MM.1S (cell line): ENCODE data around the gene CREB5.

ENCODE experiments used
- DNase-seq: peaks from one replicate; pipeline ENCODE4 v3.0.0-alpha.2; 2015
- H2AFZ ChIP-seq: fragments of 300-600 bp; sonication (generic); 2 replicates; pipeline ENCODE4 v1.6.0; 2016; ENCODE audit warnings: antibody characterized with exemption, low read length
- H3F3A ChIP-seq: fragments of 300-600 bp; sonication (generic); 2 replicates; pipeline ENCODE4 v1.6.1; 2016; ENCODE audit warnings: mild to moderate bottlenecking, antibody characterized with exemption, low read length, moderate library complexity, mixed read lengths; ENCODE audit not compliant: insufficient read depth
- H3K27ac ChIP-seq: fragments of 300-600 bp; sonication (generic); 2 replicates; pipeline ENCODE4 v1.5.1; 2016; ENCODE audit warnings: mild to moderate bottlenecking, low read length
- H3K27me3 ChIP-seq: fragments of 300-600 bp; sonication (generic); replicated peaks from 2 replicates; pipeline ENCODE4 v1.6.0; 2016; ENCODE audit warnings: low read length; ENCODE audit not compliant: insufficient read depth
- H3K36me3 ChIP-seq: fragments of 300-600 bp; sonication (generic); replicated peaks from 2 replicates; pipeline ENCODE4 v1.6.1; 2016; ENCODE audit warnings: mild to moderate bottlenecking, low read length, mixed read lengths; ENCODE audit not compliant: insufficient read depth
- H3K4me1 ChIP-seq: fragments of 300-600 bp; sonication (generic); 2 replicates; pipeline ENCODE4 v1.6.1; 2016; ENCODE audit warnings: low read length, mixed read lengths
- H3K4me2 ChIP-seq: fragments of 300-600 bp; sonication (generic); 2 replicates; pipeline ENCODE4 v1.6.0; 2016; ENCODE audit warnings: low read depth, low read length
- H3K4me3 ChIP-seq: fragments of 300-600 bp; sonication (generic); 2 replicates; pipeline ENCODE4 v1.5.1; 2016; ENCODE audit warnings: low read length, mixed read lengths
- H3K79me2 ChIP-seq: fragments of 300-600 bp; sonication (generic); 2 replicates; pipeline ENCODE4 v1.6.1; 2016; ENCODE audit warnings: mixed run types, low read length, mixed read lengths
- H3K9ac ChIP-seq: fragments of 300-600 bp; sonication (generic); 2 replicates; pipeline ENCODE4 v1.6.1; 2016; ENCODE audit warnings: low read length, mixed read lengths
- H3K9me2 ChIP-seq: fragments of 300-600 bp; sonication (generic); replicated peaks from 2 replicates; pipeline ENCODE4 v1.6.1; 2016; ENCODE audit warnings: mild to moderate bottlenecking, low read length, mixed read lengths; ENCODE audit not compliant: insufficient read depth
- H3K9me3 ChIP-seq: fragments of 300-600 bp; sonication (generic); replicated peaks from 2 replicates; pipeline ENCODE4 v1.6.1; 2016; ENCODE audit warnings: mild to moderate bottlenecking, low read length, mixed read lengths; ENCODE audit not compliant: insufficient read depth
- H4K20me1 ChIP-seq: fragments of 300-600 bp; sonication (generic); 2 replicates; pipeline ENCODE4 v1.6.1; 2016; ENCODE audit warnings: mild to moderate bottlenecking, low read length, moderate library complexity, mixed read lengths; ENCODE audit not compliant: insufficient read depth
- CTCF ChIP-seq: fragments of 300-600 bp; sonication (generic); IDR thresholded peaks from 2 replicates; pipeline ENCODE4 v1.5.1; 2016; ENCODE audit warnings: antibody characterized with exemption, low read length, mixed read lengths
- EZH2 ChIP-seq: fragments of 300-600 bp; sonication (generic); optimal IDR thresholded peaks from 2 replicates; pipeline ENCODE3; 2017; ENCODE audit warnings: low read depth, mild to moderate bottlenecking, antibody characterized with exemption, low read length, mixed read lengths
- EZH2phosphoT487 ChIP-seq: fragments of 300-600 bp; sonication (generic); IDR thresholded peaks from 2 replicates; pipeline ENCODE4 v1.6.1; 2018; ENCODE audit warnings: antibody characterized with exemption, low read length

Gene CREB5

GRCh38 chr7:28842769-28843295 lies 430.5 kb downstream of the CREB5 start:
- H3F3A ChIP-seq: no peaks in the 10 kb centered on the region

DNA sequence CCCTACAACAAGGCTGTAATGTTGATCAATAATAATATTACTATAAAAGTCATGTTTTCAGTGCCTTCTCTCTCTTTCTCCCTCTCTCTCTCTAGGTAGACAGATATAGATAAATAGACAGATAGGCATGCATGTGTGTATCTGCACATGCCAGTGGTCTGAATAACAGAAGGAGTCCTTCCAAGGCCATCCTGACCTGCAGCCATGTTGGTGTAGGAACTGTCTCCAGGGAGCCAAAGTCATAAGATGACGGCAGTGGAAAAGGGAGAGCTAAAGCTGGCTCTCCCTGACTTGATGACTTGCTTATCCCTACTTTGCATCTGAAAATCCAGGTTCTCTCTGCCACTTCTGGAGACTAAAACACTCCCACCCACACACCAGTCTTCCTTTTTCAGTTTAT lies 432.8 kb downstream of the CREB5 start:
- no peaks in the 10 kb centered on the region for H3K36me3 ChIP-seq
- no peak overlapping the region for H3K27ac ChIP-seq
- no peaks in the 10 kb centered on the region for H3K4me1 ChIP-seq
- no peak overlapping the region for H2AFZ ChIP-seq
- no peaks in the 10 kb centered on the region for H3F3A ChIP-seq
- H3K9me3 ChIP-seq: no peaks in the 10 kb centered on the region
- no peaks in the 10 kb centered on the region for H3K9me2 ChIP-seq
- no peaks in the 10 kb centered on the region for H3K27me3 ChIP-seq
- H3K4me3 ChIP-seq: no peak overlapping the region
- H3K9ac ChIP-seq: no peak overlapping the region
- no peaks in the 10 kb centered on the region for H4K20me1 ChIP-seq
- no peak overlapping the region for H3K4me2 ChIP-seq
- no peak for DNase-seq
- no peaks in the 10 kb centered on the region for H3K79me2 ChIP-seq
- TF ChIP-seq CTCF (no peak), EZH2 (no peak), EZH2phosphoT487 (no peak)

More at GRCh38 chr7:28842769-28843295, 430.5 kb downstream of the CREB5 start:
- H3K4me2 ChIP-seq: no peak overlapping the region
- no peaks in the 10 kb centered on the region for H3K9me2 ChIP-seq
- H2AFZ ChIP-seq: no peak overlapping the region
- no peaks in the 10 kb centered on the region for H3K27me3 ChIP-seq
- TF ChIP-seq EZH2 (no peak), EZH2phosphoT487 (no peak), CTCF (no peak)
- no peak overlapping the region for H3K27ac ChIP-seq
- H3K9me3 ChIP-seq: no peaks in the 10 kb centered on the region
- no peak for DNase-seq
- no peak overlapping the region for H3K4me3 ChIP-seq
- H3K36me3 ChIP-seq: no peaks in the 10 kb centered on the region
- H3K4me1 ChIP-seq: no peaks in the 10 kb centered on the region
- H3K9ac ChIP-seq: no peak overlapping the region
- H3K79me2 ChIP-seq: no peaks in the 10 kb centered on the region
- no peaks in the 10 kb centered on the region for H4K20me1 ChIP-seq

GRCh38 chr7:28847176-28847575 lies 434.9 kb downstream of the CREB5 start:
- H3K4me1 ChIP-seq: no peaks in the 10 kb centered on the region
- H3K4me2 ChIP-seq: no peak overlapping the region
- no peaks in the 10 kb centered on the region for H4K20me1 ChIP-seq
- no peaks in the 10 kb centered on the region for H3K79me2 ChIP-seq
- no peaks in the 10 kb centered on the region for H3K9me3 ChIP-seq
- no peaks in the 10 kb centered on the region for H3K36me3 ChIP-seq
- H3F3A ChIP-seq: no peaks in the 10 kb centered on the region
- no peak overlapping the region for H3K9ac ChIP-seq
- no peak overlapping the region for H3K4me3 ChIP-seq
- DNase-seq: no peak
- H3K9me2 ChIP-seq: no peaks in the 10 kb centered on the region
- no peak overlapping the region for H3K27ac ChIP-seq
- no peak for TF ChIP-seq CTCF
- TF ChIP-seq EZH2phosphoT487: no peak
- no peak for TF ChIP-seq EZH2
- H3K27me3 ChIP-seq: no peaks in the 10 kb centered on the region
- no peak overlapping the region for H2AFZ ChIP-seq
